Measurements from ENCODE around the gene DMXL2. TPM values are rescaled to one million over a fixed set of nuclear protein-coding genes. Genes with fewer than 3 reads are reported as not detected.

The DMXL2 gene
- total and polyA plus RNA-seq, 9 of the 15 experiments (the other 6 are each of a cell fraction or from before 2014, with no cell fraction given), result 9.3 to 57.7 (median 30.7) TPM

- no peak for TF ChIP-seq E4F1 (CRISPR knock-in tag; IDR thresholded peaks at IDR 0.05; ENCODE audit: borderline replicate concordance)
- TF ChIP-seq SNRNP70 (optimal IDR thresholded peaks at IDR 0.05; ENCODE audit: low read depth, low read length), result no peak
- TF ChIP-seq ZBTB2 (IDR thresholded peaks at IDR 0.05), result no peak
- TF ChIP-seq ZNF512 (tag; IDR thresholded peaks at IDR 0.05), result 0 out of 2 replicates have a peak, but pooled peaks have one; percentile 16
- no peak for TF ChIP-seq HBP1 (CRISPR knock-in tag; IDR thresholded peaks at IDR 0.05)
- TF ChIP-seq ZNF740 (CRISPR knock-in tag; IDR thresholded peaks at IDR 0.05), result no peak
- TF ChIP-seq ZNF740 (tag; IDR thresholded peaks at IDR 0.05), result no peak
- no peak for TF ChIP-seq AFF1 (IDR thresholded peaks at IDR 0.05; ENCODE audit: low read depth in 1 of 2, partially characterized antibody in 2 of 2)
- no peak for TF ChIP-seq MEF2A (IDR thresholded peaks at IDR 0.05; ENCODE audit: control insufficient read depth, low read depth, low read length)
- TF ChIP-seq BACH1 (tag; IDR thresholded peaks at IDR 0.05), result no peak
- TF ChIP-seq ZNF124 (CRISPR knock-in tag; IDR thresholded peaks at IDR 0.05), result no peak
- TF ChIP-seq ILF3 (IDR thresholded peaks at IDR 0.05; ENCODE audit: borderline replicate concordance), result no peak
- no peak for TF ChIP-seq GATAD2B (IDR thresholded peaks at IDR 0.05; ENCODE audit: borderline replicate concordance)
- no peak for TF ChIP-seq NFE2 (IDR thresholded peaks at IDR 0.05; ENCODE audit: low read depth)
- TF ChIP-seq ZNF707 (CRISPR knock-in tag; conservative IDR thresholded peaks at IDR 0.05), result no peak
- TF ChIP-seq HLTF (IDR thresholded peaks at IDR 0.05), result 0 out of 2 replicates have a peak, but pooled peaks have one; percentile 83
- TF ChIP-seq POLR2H (tag; IDR thresholded peaks at IDR 0.05; ENCODE audit: low read depth), result no peak
Observed at GRCh38 chr15:51484781-51485180, 137.8 kb downstream of the DMXL2 start (continued).
